Sciatic nerve (tissue), 2 donors: ENCODE data around the gene SYT10. TPM values are rescaled to one million over a fixed set of nuclear protein-coding genes. Genes with fewer than 3 reads are reported as not detected.
"Not testable (repeated sequence)": the region's sequence is repeated elsewhere in the genome, so short reads cannot be mapped to it uniquely, and the experiment has no call there.

ENCODE experiments used
- ATAC-seq: fragments of 200-7000 bp; cut with Tn5 transposase; one replicate; pipeline ENCODE4 v1.9.1; 2020; ENCODE audit warnings: mild to moderate bottlenecking, moderate library complexity
- DNase-seq: peaks from one replicate; pipeline ENCODE4 v3.0.0-alpha.2; 2020; ENCODE audit warnings: low spot score
- intact Hi-C: fragments of 100-400 bp; cut with DNase I; formaldehyde crosslinking; loops from one replicate; pipeline ENCODE4 v1.14.2; 2022
- total RNA-seq: library from RNA; stranded (reverse); fragmentation: NEBNext Ultra II Directional; extraction: Animal tissue kit (Norgen Biotek cat#: 25700); gene quantifications from one replicate; pipeline ENCODE4 v1.2.1, GENCODE V29; 2021
- donor health status: DM: no; HTN: no; CAD: no.
- donor health status: DM: no; HTN: no; CAD: no.

Gene SYT10, protein sequence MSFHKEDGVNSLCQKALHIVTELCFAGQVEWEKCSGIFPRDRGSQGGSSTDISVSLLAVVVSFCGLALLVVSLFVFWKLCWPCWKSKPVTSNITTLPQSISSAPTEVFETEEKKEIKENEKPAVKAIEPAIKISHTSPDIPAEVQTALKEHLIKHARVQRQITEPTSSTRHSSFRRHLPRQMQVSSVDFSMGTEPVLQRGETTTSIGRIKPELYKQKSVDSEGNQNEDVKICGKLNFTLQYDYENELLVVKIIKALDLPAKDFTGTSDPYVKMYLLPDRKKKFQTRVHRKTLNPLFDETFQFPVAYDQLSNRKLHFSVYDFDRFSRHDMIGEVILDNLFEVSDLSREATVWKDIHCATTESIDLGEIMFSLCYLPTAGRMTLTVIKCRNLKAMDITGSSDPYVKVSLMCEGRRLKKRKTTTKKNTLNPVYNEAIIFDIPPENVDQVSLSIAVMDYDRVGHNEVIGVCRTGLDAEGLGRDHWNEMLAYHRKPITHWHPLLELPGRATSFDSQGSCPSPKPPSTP
- total RNA-seq, result 6.3 TPM

- ATAC-seq (peak; percentile 61), DNase-seq (no peak)
- intact Hi-C loops, result no loop called here
Observed at GRCh38 chr12:33439587-33440011, at the start of gene SYT10. Gene SYT10, minus strand, starts transcription at chr12:33439819. Its CDS starts 297 bp downstream, at chr12:33439522.

- DNase-seq, result no peak
- ATAC-seq, result no peak
- intact Hi-C loops, result no loop called here
Observed at GRCh38 chr12:33488036-33488435, 48.4 kb upstream of the SYT10 start.

DNA sequence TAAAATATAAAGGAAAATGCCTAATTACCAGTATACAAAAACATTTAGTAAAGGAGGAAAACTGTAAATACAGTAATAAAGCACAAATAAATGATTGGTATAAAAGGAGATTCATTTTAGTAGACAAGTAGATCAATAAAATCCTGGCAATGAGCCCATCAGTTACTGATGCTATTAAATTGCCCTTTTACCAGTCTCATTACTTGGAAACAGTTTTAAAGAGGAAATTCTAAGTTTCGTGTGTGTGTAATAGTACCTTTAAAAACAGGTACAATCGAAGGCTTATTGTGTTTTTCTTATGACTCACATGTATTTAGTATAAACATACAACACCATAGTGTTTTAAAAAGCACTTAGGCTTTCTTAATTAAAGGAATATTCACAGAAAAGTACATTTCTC, 46.4 kb upstream of the SYT10 start:
- DNase-seq (no peak), ATAC-seq (no peak)
- intact Hi-C loops, result no loop called here

- intact Hi-C loops, result no loop called here
- ATAC-seq (no peak), DNase-seq (no peak)
Observed at GRCh38 chr12:33484161-33484560, 44.5 kb upstream of the SYT10 start.

DNA sequence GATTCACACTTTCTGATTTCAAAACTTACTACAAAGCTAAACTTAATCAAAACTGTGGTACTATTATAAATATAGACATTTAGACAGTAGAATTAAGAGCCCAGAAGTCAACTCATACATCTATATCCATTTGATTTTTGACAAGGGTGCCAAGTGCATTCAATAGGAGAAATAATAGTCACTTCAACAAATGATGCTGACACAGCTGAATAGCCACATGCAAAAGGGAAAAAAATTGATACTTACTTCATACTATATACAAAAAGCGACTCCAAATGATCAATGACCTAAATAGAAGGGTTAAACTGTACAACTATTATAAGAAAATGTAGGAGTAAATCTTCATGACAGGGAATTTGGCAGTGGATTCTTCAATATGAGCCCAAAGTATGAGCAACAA, 40.7 kb upstream of the SYT10 start:
- ATAC-seq, result no peak
- no peak for DNase-seq
- intact Hi-C loops, result no loop called here

GRCh38 chr12:33476058-33476457, 36.4 kb upstream of the SYT10 start:
- no peak for ATAC-seq
- intact Hi-C loops, result no loop called here
- no peak for DNase-seq

GRCh38 chr12:33472299-33472698, 32.7 kb upstream of the SYT10 start:
- intact Hi-C loops, result no loop called here
- DNase-seq, result no peak
- no peak for ATAC-seq

DNA sequence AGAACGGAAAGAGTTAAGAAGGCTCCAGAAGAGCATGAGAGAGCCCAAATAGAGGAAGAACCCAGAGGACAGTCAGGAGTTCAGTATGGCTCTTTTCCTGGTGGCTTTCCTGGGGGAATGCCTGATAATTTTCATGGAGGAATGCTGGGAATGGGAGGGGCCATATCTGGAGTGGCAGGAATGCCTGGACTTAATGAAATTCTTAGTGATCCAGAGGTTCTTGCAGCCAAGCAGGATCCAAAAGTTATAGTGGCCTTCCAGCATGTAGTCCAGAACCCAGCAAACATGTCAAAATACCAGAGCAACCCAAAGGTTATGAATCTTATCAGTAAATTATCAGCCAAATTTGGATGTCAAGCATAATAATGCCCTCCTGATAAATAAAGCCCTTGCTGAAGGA, 15.5 kb upstream of the SYT10 start:
- DNase-seq (no peak), ATAC-seq (no peak)
- intact Hi-C loops, result no loop called here

DNA sequence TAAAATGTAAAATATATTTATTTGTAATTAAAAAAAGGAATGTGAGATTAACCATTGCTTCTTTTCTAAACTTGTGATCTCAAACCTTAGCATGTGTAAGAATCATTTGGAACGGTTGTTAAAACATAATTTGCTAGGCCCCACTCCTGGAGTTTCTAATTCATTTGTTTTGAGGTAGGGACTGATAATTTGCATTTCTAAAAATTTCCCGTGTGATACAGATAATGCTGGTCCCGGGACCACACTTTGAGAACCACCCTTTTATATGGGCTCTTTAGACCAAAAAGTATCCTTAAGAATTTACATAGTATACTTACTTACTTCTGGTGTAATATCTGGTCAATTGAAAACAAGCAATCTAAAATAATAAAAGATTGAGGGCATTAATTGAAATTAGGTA, 10.9 kb upstream of the SYT10 start:
- DNase-seq (no peak), ATAC-seq (no peak)
- intact Hi-C loops, result no loop called here

- ATAC-seq, result no peak
Observed at GRCh38 chr12:33440477-33440876, 858 bp upstream of the SYT10 start.

GRCh38 chr12:33438851-33439586, 600 bp downstream of the SYT10 start:
- intact Hi-C loops, result no loop called here
- ATAC-seq, result peak; percentile 46
- no peak for DNase-seq

More at GRCh38 chr12:33440477-33440876, 858 bp upstream of the SYT10 start:
- DNase-seq, result no peak
- intact Hi-C loops, result no loop called here

GRCh38 chr12:33438025-33438772, 1.4 kb downstream of the SYT10 start:
- intact Hi-C loops, result no loop called here
- no peak for ATAC-seq

GRCh38 chr12:33437598-33437997, 2.0 kb downstream of the SYT10 start:
- DNase-seq (no peak), ATAC-seq (no peak)
- intact Hi-C loops, result no loop called here

More at GRCh38 chr12:33438025-33438772, 1.4 kb downstream of the SYT10 start:
- DNase-seq, result no peak

DNA sequence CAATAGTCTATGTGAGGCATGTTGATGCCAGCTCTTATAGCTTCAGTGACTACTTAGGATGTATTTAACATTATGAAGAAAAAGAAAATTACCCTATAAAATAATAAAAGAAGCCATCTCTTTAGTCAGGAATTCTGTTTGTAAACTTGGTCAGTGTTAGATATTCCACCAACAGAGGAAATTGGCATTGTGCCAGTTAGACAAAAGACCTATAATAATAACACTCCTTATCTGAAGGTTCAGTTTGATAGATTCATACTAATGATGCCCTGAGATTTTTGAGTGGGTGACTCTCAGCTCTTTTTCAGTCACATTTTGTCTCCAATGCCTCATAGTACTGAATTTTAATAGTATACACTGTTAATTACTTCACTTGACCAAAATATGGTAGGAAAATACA, 6.6 kb downstream of the SYT10 start:
- no peak for ATAC-seq
- no peak for DNase-seq
- intact Hi-C loops, result no loop called here

GRCh38 chr12:33431648-33432047, 8.0 kb downstream of the SYT10 start:
- no peak for DNase-seq
- intact Hi-C loops, result no loop called here
- no peak for ATAC-seq

GRCh38 chr12:33429468-33429867, 10.2 kb downstream of the SYT10 start:
- ATAC-seq, result no peak
- no peak for DNase-seq
- intact Hi-C loops, result no loop called here

DNA sequence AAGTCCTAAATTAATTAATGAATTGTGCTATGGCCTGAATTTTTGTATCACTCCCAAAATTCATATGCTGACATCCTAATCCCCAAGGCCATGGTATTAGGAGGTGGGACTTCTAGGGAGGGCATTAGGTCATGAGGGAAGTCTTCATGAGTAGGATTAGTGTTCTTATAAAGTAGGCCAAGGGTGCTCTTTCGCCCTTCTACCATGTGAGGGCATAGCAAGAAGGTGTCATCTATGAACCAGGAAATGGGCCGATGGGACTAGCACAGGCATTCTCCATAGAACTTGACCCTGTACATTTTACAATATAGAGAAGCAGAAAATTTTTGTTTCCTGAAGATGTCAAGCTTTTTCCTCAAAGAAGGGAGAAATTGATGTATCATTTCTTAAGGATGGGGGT, 12.5 kb downstream of the SYT10 start:
- intact Hi-C loops, result no loop called here

DNA sequence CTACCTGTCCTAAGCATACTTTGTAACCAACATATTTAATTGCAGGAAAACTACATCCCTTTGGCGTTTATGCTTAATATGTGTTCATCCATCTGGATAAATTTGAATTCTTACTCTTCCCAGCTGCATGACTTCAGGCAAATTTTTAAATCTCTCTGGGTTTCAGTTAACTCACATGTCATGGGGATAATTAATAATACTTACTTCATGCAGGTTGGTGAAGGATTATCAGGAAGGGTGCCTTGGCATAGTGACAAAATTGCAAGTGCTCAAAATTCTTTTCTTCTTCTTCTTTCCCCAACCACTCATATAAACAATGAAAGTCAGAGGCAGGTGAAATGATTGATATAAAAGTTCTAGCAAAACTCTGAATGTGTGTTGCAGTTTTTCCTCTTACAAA, 15.9 kb downstream of the SYT10 start:
- no peak for ATAC-seq
- intact Hi-C loops, result no loop called here
- no peak for DNase-seq

More for the DNA sequence above, 12.5 kb downstream of the SYT10 start:
- DNase-seq (no peak), ATAC-seq (no peak)

- DNase-seq, ATAC-seq, intact Hi-C loops: not testable (repeated sequence)
Observed at GRCh38 chr12:33412410-33412809, 27.2 kb downstream of the SYT10 start.
